GM18526 (cell line): ENCODE results near the gene SLC22A12.

Experiments
- POLR2A ChIP-seq: IDR thresholded peaks from 3 replicates; pipeline ENCODE4 v1.6.1; 2011; ENCODE audit not compliant: insufficient read length; ENCODE audit errors: extremely low read depth

Gene SLC22A12

DNA sequence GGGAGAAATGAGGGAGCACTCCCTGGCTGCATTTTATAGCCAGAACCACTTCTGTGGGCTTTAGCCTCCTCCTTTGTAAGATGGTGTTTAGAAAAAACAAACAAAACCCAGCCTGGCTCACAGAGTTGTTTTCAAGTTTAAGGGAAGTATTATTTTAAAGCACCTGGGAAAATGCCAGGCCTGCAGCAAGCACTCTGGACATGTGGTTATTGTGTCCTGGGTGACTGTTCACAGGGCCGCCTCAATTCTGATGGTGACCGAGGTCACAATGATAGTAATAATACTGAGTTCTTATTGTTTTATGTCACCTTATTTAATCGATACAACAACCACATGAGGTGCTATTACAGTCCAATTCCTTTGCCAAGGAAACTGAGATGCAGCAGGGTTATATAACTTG is 20.7 kb upstream of the SLC22A12 start:
- no peak for TF ChIP-seq POLR2A

DNA sequence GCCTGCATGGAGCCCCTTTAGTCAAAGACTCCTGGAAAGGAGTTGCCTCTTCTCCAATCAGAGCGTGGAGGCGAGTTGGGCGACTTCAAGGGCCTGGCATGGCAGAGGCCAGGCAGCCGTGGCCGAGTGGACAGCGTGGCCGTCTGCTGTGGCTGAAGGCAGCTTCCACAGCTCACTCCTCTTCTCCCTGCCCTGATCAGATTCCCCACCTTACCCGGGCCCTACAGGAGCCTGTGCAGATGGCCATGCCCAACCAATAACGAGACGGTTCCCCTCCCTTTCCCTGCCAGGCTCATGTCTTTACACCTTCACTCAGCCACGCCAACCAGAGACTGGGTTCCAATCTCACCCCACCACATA is 20.0 kb upstream of the SLC22A12 start:
- TF ChIP-seq POLR2A: no peak

DNA sequence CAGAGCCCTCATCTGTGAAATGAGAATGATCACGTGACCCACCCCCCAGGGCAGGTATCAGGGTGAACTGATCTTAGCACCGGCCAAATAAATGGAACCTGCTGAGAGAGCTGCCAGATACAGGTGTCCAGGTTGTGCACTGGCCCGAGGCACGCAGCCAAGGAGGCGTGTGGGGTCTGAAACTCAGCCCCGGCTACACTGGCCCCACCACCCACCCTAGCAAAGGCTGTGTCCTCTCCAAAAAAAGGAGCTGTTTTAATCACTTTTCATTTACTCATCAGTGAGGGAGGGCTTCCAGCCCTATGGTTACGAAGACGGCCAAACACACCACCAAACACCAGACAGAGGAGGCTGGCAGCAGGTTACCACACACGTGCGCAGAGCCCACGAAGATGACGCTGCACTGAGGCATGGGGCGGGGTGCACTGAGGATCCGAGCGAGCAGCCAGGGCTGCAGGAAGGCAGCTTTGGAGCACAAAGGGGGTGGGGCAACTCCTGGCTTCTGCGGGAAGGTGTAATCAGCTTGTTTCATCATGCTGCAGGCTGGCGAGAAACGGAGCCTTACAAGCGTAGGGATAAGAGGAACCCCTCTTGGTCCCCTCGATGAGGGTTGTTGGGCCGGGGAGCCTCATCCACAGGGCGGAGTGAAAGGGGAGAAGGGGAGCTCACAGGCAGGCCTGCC is 19.5 kb upstream of the SLC22A12 start:
- no peak for TF ChIP-seq POLR2A

DNA sequence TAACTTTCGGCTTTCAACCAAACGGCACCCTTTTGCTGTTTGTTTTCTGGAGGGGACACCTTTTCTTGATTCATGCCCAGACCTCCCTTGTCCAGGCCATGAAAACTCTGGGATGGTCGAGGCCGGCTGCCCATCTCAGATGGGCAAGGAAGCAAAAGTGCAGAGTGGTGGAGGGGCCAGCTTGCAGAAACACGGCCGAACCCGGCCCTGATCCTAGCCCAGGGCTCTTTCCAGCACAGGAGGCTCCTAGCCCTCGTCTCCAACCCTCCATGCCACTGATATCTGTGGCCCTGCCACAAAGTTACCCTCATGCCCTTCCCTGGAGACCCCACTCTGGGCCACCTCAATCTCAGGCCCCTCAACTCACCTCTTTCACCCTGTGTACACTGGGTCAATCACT is 18.9 kb upstream of the SLC22A12 start:
- no peak for TF ChIP-seq POLR2A

DNA sequence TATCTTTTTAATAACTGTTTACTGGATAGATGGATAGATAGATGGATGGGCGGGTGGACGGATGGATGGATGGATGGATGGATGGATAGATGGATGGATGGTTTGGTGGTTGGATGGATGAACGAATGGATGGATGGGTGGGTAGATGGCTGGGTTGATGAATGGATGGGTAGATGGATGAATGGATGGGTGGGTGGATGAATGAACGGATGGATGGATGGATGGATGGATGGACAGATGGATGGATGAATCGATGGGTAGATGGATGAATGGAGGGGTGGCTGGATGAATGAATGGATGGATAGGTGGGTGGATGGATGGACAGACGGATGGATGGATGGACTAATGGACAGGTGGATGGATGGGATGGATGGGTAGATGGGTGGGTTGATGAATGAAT is 13.8 kb upstream of the SLC22A12 start:
- no peak for TF ChIP-seq POLR2A

DNA sequence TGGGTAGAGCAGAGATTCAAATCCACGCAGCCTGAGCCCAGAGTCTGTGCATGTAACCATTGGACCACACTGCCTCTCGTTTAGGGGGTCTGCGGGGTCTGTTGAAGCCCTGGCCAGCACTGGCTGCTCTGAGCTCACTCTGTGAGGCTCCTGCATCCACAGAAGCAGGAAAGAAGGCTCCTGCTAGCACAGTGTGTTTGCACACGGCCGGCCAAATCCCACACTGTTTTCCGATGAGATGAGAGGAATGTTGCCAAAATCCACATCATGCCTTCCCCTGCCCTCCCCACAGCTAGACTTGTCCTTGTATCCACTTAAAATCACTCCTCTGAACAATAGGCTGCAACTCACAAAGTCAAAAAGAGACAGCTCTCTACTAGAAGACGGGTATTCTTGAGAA is 10.6 kb upstream of the SLC22A12 start:
- no peak for TF ChIP-seq POLR2A

DNA sequence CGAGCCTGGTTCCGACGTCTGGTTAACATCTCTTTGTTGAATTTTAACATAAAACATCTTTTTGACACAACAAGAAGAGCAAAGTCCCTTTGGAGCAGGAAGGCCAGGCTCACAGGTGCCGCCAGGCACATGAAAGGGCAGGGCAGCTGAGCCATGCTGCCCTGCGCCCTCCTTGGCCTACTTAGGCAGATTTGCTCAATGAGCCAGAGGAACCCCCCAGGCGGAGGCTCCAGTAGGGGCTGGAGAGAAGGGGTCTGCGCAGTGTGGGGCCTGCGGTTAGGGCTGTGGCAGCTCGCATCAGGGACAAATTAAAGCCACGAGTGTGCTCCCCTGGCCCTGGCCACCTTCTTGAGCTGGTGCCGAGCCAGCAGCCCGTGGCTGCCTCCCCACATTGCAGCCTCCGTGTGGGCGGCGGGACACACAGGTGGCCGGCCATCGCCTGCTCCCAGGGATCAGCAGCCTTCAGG is 9.9 kb upstream of the SLC22A12 start:
- TF ChIP-seq POLR2A: no peak

DNA sequence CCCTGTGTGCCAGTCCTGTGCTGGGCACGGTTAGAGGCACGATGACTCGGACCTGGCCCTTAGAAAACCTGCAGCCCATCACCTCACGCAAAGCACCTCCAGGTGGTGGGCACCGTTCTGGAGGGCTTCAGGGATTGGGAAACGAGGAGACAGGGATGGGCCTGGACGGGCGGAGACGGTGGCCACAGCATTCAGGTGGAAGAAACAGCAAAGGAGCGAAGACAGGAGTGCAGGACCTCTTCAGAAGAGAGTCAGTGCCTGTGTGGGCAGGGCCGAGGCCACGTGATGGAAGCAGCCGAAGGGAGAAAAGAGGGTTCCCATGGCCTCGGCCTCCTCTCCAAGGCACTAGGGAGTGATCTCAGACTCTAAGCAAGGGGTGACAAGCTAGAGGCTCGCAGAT is 8.1 kb upstream of the SLC22A12 start:
- TF ChIP-seq POLR2A: no peak

DNA sequence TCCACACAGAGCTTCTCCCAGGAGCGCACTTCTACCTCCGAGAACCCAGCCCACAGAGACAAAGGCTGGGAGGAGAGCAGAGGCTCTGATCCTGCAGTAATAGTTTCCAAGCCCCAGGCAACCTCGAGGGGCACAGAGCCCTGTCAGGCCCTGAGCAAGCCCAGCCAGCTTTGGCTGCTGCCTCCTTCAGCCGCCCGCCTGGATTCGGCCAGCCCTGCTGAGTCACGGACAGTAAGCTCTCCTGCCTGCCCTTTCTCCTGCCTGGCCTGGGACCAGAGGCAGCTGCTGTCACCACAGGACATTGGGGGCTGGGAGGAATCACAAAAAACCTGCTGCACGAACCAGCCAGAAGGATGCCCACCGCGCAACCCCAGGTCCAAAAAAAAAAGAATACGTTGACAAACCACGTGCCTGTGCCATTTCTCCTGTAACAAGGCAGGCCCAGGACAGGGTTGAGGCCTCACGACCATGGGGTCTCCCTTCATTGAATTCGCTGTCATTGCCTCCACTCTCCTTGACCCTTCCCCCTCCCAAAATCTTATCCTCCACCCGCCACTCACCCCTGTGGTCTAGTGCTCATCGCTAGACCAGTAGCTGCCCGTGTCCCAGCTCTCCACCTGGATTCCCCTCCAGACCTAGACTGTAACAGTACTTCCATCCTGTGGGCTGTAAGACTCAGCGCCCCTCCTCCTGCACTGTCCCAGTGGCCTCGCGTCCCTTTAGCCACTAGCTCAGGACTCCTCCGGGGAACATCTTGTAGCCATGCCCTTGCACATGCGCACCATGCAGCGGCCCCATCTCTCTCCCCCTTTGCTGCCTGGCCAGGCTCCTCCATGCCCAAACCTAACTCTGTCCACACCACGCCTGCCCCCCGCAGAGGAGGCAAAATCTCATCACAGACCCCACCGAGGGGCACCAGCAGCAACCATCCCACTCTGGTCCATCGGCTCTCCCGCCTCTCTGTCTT is 7.4 kb upstream of the SLC22A12 start:
- no peak for TF ChIP-seq POLR2A

DNA sequence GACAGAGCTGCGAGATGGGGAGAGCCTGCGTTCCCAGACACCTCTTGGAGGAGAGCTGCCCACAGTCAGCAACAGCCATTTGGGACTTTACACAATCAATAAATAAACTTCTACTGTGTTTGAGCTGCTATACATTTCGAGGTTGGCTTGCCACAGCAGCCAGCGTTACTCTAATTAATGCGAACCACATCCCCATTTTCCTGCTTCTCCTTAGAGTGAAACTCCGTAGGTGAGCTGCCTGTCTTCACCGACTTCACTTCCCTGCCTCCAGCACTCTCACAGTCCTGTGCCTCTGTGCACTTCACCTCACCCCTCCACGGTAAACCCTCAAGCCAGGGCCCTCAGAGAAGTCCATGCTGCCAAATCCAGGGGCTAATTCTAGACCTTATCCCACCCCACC is 5.9 kb upstream of the SLC22A12 start:
- TF ChIP-seq POLR2A: no peak

DNA sequence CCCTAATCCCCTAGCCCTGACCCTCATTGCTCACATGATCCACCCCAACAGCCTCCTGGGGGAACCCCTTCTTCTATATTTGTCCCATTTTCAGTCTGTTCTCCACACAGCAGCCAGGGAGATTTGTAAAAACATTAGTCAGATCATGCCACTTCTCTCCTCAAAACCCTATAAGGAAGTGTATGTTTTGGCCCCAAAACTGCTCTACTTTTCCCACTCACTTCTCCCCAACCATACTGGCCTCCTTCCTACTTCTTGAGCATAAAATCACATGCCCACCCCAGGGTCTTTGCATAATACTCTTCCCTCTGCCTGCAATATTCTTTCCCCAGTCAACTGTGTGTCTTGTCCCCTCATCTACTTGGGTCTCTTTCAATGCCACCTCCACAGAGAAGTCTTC is 4.7 kb upstream of the SLC22A12 start:
- TF ChIP-seq POLR2A: no peak

DNA sequence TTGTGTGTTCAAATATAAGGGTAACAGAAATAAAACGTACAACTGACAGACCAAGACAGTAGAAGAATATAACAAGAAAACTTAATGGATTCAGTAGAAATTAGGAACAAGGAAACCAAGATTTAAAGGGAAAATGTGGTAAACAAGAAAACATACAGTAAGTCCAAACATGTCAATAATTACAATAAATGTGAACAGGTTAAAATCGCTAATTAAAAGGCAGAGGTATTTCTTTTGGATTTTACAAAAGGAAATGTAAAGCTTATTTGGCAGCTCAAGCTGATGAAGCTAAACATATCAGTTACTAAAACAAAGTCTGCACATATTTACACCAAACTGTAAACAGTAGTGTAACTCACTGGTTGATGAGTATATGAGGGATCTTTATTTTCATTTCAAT is 2.3 kb upstream of the SLC22A12 start:
- TF ChIP-seq POLR2A: no peak

DNA sequence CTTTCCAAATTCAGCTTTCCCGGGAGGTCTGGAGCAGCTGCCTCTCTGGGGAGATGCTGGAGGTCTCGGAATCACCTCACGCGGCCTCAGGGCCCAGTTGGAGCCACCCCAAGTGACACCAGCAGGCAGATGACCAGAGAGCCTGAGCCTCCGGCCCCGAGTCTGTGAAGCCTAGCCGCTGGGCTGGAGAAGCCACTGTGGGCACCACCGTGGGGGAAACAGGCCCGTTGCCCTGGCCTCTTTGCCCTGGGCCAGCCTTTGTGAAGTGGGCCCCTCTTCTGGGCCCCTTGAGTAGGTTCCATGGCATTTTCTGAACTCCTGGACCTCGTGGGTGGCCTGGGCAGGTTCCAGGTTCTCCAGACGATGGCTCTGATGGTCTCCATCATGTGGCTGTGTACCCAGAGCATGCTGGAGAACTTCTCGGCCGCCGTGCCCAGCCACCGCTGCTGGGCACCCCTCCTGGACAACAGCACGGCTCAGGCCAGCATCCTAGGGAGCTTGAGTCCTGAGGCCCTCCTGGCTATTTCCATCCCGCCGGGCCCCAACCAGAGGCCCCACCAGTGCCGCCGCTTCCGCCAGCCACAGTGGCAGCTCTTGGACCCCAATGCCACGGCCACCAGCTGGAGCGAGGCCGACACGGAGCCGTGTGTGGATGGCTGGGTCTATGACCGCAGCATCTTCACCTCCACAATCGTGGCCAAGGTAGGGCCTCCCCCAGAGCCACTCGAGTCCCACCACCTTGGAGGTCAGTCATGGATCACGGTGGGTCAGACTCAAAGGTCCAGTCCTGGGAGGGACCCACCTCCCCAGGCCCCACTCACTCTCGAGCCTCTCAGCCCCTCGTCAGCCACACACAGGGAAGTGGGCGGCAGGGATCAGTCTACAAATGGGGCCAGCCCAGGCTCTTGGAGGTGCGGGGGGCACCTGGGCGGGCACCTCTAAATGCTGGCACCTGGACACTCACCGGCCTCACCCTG is 525 bp downstream of the SLC22A12 start:
- no peak for TF ChIP-seq POLR2A

DNA sequence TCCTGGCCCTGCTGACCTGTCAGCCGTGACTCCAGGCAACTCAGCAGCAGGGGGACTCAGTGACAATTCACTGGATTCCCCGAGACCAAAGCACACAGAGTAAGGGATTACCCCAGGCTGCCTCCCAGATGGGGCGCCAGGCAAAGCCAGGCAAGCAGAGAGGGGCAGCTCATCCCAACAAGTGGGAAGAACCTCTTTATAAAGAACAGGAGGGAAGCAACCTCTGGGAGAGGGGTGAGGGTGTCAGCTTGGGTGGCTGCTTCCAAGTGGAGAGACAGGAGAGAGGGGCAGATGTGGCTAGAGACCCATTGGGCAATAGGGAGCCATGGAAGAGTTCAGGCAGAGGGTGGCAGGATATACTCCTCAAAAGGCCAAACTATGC is 1.2 kb downstream of the SLC22A12 start:
- no peak for TF ChIP-seq POLR2A

DNA sequence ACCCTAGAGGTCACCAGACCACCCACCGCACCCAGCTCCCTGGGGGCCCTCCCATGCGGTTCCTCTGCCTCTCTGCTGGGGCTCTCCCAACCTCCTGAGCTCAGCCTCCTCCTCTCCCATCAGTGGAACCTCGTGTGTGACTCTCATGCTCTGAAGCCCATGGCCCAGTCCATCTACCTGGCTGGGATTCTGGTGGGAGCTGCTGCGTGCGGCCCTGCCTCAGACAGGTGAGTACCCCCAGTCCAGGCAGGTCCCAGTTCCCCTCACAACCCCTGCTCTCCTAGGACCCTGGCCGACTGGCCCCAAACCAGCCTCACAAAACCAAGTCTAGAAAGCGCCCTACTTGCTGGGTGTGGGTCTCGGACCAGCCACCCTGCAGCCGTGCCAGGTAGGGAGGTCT is 1.6 kb downstream of the SLC22A12 start:
- no peak for TF ChIP-seq POLR2A

DNA sequence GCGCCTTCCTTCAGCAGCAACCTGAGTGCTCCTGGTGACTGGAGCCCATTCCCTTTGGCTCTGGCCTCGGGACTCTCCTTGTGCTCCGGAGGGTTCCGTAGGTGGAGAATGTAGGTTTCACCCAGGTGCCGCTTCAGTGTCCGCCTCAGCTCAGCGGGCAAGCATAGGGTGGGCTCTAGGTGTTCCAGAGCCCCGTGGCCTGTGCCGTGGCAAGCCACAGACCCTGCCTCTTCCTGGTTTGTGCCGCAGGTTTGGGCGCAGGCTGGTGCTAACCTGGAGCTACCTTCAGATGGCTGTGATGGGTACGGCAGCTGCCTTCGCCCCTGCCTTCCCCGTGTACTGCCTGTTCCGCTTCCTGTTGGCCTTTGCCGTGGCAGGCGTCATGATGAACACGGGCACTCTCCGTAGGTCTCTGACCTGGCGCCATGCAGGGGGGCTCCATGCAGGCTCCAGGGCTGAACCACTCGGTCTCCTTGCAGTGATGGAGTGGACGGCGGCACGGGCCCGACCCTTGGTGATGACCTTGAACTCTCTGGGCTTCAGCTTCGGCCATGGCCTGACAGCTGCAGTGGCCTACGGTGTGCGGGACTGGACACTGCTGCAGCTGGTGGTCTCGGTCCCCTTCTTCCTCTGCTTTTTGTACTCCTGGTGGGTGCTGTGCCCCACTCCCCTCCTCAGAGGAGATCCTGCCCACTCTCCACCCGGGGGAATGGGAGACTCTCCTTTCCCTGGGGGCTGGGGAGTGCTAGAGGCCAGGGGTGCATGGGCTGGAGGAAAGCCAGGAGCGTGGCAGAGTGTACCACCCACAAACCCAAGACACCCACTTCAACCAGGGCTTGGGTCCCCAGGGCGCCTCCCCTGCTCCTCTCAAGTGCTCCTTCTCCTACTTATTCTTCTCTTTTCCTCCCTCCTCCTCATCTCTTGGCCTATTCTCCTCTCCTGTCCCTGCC is 2.4 kb downstream of the SLC22A12 start:
- TF ChIP-seq POLR2A: no peak
